HCT116 (cell line): Measurements from ENCODE around the gene CERT1.

ENCODE experiments used
- ATF3 ChIP-seq: IDR thresholded peaks from 2 replicates; pipeline ENCODE4 v1.6.1; 2012
- CEBPB ChIP-seq: IDR thresholded peaks from 2 replicates; pipeline ENCODE4 v1.6.1; 2012; ENCODE audit warnings: low read depth
- CTCF ChIP-seq, 3 experiments: fragments of 200-600 bp in 1 of 3; sonication (generic) in 1 of 3; IDR thresholded peaks in 2 of 3; conservative IDR thresholded peaks in 1 of 3; 2 replicates each; pipeline ENCODE4 v1.5.1; 2012 to 2017; ENCODE audit warnings: low read depth in 2 of 3, low read length in 2 of 3, antibody characterized with exemption in 1 of 3, borderline replicate concordance in 1 of 3, control low read depth in 1 of 3, mild to moderate bottlenecking in 1 of 3, mixed read lengths in 1 of 3, mixed run types in 1 of 3, moderate library complexity in 1 of 3; ENCODE audit not compliant: insufficient read depth in 1 of 3
- ELF1 ChIP-seq: IDR thresholded peaks from 2 replicates; pipeline ENCODE4 v1.6.1; 2012; ENCODE audit warnings: low read depth, borderline replicate concordance
- EZH2 ChIP-seq: fragments of 200-600 bp; sonication (generic); IDR thresholded peaks from 2 replicates; pipeline ENCODE4 v1.6.1; 2017; ENCODE audit warnings: antibody characterized with exemption, mixed run types
- EZH2phosphoT487 ChIP-seq: fragments of 200-600 bp; IDR thresholded peaks from 2 replicates; pipeline ENCODE4 v1.6.1; 2018; ENCODE audit warnings: antibody characterized with exemption, borderline replicate concordance
- POLR2A ChIP-seq: IDR thresholded peaks from 2 replicates; pipeline ENCODE4 v1.7.0; 2011; ENCODE audit warnings: borderline replicate concordance; ENCODE audit not compliant: insufficient read depth, insufficient read length; ENCODE audit errors: extremely low read depth
- POLR2AphosphoS5 ChIP-seq: IDR thresholded peaks from 2 replicates; pipeline ENCODE4 v1.6.1; 2011; ENCODE audit warnings: mild to moderate bottlenecking, low read depth, low read length, moderate library complexity
- RAD21 ChIP-seq: IDR thresholded peaks from 2 replicates; pipeline ENCODE4 v1.6.1; 2012; ENCODE audit warnings: low read depth, mild to moderate bottlenecking
- REST ChIP-seq: IDR thresholded peaks from 2 replicates; pipeline ENCODE4 v1.6.1; 2012; ENCODE audit warnings: low read depth
- SIN3A ChIP-seq: IDR thresholded peaks from 2 replicates; pipeline ENCODE4 v1.6.1; 2012; ENCODE audit warnings: low read depth
- SRF ChIP-seq: IDR thresholded peaks from 2 replicates; pipeline ENCODE4 v1.6.1; 2012; ENCODE audit warnings: low read depth
- TCF7L2 ChIP-seq: IDR thresholded peaks from 2 replicates; pipeline ENCODE4 v1.7.0; 2011; ENCODE audit warnings: borderline replicate concordance, inconsistent platforms; ENCODE audit not compliant: insufficient read depth, insufficient read length; ENCODE audit errors: extremely low read depth
- ZBTB33 ChIP-seq: IDR thresholded peaks from 2 replicates; pipeline ENCODE4 v1.6.1; 2011; ENCODE audit warnings: mild to moderate bottlenecking, low read length, moderate library complexity; ENCODE audit not compliant: insufficient replicate concordance; ENCODE audit errors: extremely low read depth

- TF ChIP-seq CTCF (IDR thresholded peaks at IDR 0.05 in 2 of 3, conservative IDR thresholded peaks at IDR 0.05 in 1 of 3; ENCODE audit: borderline replicate concordance in 1 of 3, insufficient read depth in 1 of 3, low read depth in 2 of 3, low read length in 2 of 3), result no peak
- TF ChIP-seq RAD21, result no peak
- no peak for TF ChIP-seq CEBPB
- TF ChIP-seq SIN3A, result no peak
- TF ChIP-seq POLR2A, result no peak
- no peak for TF ChIP-seq REST
- no peak for TF ChIP-seq TCF7L2
- no peak for TF ChIP-seq ZBTB33
- no peak for TF ChIP-seq SRF
- no peak for TF ChIP-seq ELF1
- no peak for TF ChIP-seq EZH2phosphoT487
- TF ChIP-seq EZH2, result no peak
- no peak for TF ChIP-seq POLR2AphosphoS5
- no peak for TF ChIP-seq ATF3
Measured at GRCh38 chr5:75439276-75439675, 72.2 kb downstream of the CERT1 start.
